ENCODE results near the gene STMN3. TPM values are rescaled to one million over a fixed set of nuclear protein-coding genes. Genes with fewer than 3 reads are reported as not detected.
"Not testable (repeated sequence)": the region's sequence is repeated elsewhere in the genome, so short reads cannot be mapped to it uniquely, and the experiment has no call there.

Gene STMN3
- total RNA-seq, 1 experiment from 2014 or later, result 49.8 TPM

DNA sequence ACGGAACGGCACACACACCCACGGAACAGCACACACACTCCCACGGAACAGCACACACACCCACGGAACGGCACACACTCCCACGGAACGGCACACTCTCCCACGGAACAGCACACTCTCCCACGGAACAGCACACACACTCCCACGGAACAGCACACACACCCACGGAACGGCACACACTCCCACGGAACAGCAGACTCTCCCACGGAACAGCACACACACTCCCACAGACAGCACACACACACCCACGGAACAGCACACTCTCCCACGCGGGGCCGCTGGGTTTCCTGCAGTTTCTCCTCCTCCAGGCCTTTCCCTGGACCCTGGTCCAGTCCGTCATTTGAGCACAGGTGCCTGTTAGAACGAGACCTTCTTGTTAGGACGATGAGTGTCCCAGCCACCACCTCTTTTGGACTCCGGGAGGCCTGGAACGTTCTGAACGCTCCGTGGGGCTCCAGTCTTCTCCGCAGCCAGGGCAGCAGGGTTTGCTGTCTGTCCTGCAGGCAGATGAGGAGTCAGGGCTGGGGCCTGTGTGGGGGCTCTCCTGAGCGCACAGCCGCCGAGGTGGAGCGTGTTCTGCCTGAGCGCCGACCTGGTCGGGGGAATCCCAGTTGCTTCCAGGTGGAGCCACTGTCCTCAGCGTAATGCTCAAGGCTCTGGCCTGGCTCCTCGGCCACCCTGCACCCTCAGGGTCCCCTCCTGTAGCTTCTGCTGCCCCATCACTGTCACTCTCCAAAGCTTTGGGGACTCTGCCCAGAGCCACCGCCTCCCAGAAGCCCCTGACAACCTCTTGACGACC lies 25.6 kb upstream of the STMN3 start:
- DNase-seq (ENCODE audit: low read depth), result no peak

DNA sequence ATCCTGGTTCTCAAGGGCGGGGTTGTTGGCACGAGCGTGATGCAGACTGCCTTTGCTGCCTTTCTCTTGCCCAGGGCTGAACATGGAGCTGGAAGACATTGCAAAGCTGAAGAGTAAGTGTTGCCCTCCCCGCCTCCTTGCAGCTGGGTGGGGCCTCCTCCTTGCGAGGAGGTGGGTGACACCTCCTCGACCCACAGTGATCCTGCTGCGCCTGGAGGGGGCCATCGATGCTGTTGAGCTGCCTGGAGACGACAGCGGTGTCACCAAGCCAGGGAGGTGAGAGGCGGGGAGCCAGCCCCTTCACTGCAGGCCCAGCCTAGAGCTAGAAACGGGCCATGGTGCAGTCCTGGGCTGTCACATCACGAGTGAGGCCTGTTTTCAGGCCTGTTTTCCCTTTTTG lies 24.8 kb upstream of the STMN3 start:
- no peak for DNase-seq (ENCODE audit: low read depth)

GRCh38 chr20:63675681-63676368 lies 22.6 kb upstream of the STMN3 start:
- DNase-seq (ENCODE audit: low read depth), result no peak

DNA sequence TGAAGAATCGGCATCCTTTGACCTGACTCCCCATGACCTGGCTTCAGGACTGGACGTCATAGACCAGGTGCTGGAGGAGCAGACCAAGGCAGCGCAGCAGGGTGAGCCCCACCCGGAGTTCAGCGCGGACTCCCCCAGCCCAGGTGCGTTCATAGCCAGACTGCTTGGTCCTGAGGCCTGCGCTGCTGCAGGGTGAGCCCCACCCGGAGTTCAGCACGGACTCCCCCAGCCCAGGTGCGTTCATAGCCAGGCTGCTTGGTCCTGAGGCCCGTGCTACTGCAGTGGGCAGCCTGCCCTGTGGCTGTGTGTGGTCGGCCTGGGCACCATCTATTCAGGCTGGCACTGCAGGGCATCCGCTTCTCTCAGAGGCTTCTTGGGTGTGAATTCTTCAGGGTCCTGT lies 20.7 kb upstream of the STMN3 start:
- no peak for DNase-seq (ENCODE audit: low read depth)

- no peak for DNase-seq (ENCODE audit: low read depth)
Observed at GRCh38 chr20:63672666-63673065, 19.4 kb upstream of the STMN3 start.

- not testable (repeated sequence) for DNase-seq (ENCODE audit: low read depth)
Observed at GRCh38 chr20:63671695-63672094, 18.5 kb upstream of the STMN3 start.

DNA sequence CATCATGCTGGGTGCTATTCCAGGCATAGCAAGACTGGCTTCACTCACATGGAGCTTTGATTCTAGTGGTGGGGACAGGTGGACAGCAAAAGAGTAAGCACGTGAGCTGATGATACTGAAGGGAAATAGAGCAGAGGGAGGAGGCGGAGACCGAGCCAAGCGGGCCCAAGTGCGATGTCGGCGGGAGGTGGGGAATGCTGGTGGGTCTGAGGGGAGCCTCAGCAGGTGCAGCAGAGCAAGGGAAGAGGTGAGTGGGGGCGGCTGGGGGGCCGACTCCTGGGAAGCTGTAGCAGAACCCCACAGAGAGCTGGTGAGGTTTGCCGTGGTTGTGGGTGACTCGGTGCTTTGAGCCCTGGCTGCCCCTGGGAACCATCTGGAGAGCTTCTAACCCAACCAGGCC lies 15.1 kb upstream of the STMN3 start:
- no peak for DNase-seq (ENCODE audit: low read depth)

- DNase-seq (ENCODE audit: low read depth), result no peak
Observed at GRCh38 chr20:63667858-63668257, 14.6 kb upstream of the STMN3 start.

DNA sequence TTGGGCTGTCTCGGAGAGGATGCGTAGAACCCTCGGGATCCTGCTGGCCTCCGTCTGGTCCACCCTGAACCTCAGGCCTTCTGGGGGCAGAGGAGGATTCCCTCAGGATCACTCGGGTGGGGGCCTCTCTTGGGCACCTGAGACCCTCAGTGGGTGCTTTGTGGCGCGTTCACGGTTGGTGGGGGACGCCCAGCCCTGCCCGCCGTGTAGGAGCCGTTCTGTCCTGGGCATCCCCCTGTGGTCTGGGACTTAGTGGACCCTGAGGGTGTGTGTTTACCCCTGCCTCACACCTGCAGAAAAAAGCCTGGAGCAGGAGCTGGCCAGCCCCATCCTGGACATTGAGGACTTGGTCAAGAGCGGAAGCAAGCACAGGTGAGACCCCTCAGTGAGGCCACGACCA lies 12.5 kb upstream of the STMN3 start:
- DNase-seq (ENCODE audit: low read depth), result no peak

GRCh38 chr20:63664861-63665594 lies 11.8 kb upstream of the STMN3 start:
- no peak for DNase-seq (ENCODE audit: low read depth)

DNA sequence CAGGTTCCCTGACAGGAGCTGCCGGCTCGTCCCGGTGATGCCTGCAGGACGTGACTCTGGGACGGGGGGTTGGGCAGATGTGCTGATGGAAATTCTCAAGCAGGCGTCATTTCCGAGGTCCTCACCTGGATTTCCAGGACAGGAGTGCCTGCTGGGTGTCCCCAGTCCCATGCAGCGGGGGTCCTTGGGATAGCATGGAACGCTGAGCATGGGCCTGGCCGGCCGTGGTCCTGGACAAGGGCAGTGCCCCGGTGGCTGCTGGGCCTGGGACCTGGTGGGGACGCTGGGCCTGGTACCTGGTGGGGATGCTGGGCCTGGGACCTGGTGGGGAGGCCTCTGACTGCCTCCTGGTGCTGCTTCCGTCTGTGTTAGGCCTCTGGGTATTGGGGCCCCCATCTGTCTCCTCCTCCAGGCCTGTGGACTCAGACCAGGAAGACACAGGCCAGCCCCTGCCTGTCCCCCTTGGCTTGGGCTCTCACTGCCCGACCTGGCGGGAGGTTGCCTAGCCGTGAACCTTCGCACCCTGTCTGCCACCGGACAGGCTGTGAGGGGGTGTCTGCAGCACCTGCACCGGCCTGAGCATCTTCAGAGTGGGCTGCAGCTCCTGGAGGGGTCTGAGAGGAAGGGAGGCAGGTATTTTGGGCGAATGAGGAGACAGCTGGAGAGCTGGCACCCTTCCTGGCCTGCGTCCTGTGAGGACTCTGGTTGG lies 11.1 kb upstream of the STMN3 start:
- no peak for DNase-seq (ENCODE audit: low read depth)

GRCh38 chr20:63663332-63664066 lies 10.3 kb upstream of the STMN3 start:
- no peak for DNase-seq (ENCODE audit: low read depth)

DNA sequence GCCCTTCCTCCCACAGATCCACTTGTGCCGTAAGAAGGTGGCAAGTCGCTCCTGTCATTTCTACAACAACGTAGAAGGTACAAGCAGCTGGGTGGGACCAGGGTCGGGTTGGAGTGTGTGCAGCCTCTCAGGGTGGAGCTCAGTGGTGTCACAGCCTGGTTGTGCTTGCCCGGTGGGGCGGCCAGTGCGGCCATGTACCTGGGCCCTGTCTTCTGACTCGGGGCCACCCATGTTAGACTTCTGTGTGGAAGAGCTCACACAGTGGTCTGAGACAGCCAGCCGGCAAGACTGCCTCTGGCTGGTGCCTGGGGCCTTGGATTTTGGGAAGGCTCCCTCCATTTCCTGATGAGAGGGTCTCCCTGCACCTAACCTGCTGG lies 9.6 kb upstream of the STMN3 start:
- no peak for DNase-seq (ENCODE audit: low read depth)

GRCh38 chr20:63661959-63662812 lies 9.0 kb upstream of the STMN3 start:
- DNase-seq (ENCODE audit: low read depth), result no peak

DNA sequence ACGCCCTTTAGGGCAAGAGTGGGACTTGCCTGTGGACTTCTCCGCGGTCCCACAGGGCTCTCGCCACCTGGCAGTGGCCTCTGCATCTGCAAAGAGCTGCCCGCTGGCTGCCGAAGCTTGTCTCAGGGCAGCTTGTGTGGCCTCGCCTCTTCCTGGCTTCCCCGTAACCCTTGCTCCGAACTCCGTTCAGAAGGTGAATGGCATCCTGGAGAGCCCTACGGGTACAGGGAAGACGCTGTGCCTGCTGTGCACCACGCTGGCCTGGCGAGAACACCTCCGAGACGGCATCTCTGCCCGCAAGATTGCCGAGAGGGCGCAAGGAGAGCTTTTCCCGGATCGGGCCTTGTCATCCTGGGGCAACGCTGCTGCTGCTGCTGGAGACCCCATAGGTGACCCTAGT lies 7.9 kb upstream of the STMN3 start:
- DNase-seq (ENCODE audit: low read depth), result no peak

GRCh38 chr20:63660622-63661021 lies 7.4 kb upstream of the STMN3 start:
- no peak for DNase-seq (ENCODE audit: low read depth)

DNA sequence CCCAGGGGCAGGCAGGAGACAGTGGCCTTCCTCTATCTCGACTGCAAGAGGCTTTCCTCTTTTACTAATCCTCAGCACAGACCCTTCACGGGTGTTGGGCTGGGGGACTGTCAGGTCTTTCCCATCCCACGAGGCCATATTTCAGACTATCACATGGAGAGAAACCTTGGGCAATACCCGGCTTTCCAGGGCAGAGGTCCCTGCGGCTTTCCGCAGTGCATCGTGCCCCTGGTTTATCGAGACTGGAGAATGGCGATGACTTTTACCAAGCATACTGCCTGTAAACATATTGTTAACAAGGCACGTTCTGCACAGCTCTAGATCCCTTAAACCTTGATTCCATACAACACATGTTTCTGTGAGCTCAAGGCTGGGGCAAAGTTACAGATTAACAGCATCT lies 7.0 kb upstream of the STMN3 start:
- not testable (repeated sequence) for DNase-seq (ENCODE audit: low read depth)

DNA sequence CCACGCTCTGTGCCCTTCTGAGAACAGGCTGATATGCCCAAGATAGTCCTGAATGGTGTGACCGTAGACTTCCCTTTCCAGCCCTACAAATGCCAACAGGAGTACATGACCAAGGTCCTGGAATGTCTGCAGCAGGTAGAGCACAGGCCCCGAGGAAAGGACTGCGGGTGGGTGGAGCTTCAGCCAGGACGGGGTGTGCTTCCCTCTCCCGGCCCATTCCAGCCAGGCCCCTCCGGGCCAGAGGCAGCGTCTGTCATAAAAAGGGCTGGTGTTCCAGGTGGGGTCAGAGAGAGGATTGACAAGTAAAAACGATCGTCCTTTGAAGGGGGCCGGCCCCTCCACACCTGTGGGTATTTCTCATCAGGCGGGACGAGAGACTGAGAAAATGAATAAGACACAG lies 6.1 kb upstream of the STMN3 start:
- no peak for DNase-seq (ENCODE audit: low read depth)

GRCh38 chr20:63658749-63659187 lies 5.5 kb upstream of the STMN3 start:
- DNase-seq (ENCODE audit: low read depth), result no peak
